MCF 10A (cell line): ENCODE results near the gene ARMC6. TPM values are rescaled to one million over a fixed set of nuclear protein-coding genes. Genes with fewer than 3 reads are reported as not detected.
"Not testable (repeated sequence)": the region's sequence is repeated elsewhere in the genome, so short reads cannot be mapped to it uniquely, and the experiment has no call there.

Source experiments
- BruUV-seq: library from RNA; stranded (reverse); fragments of 400-500 nt; replicated peaks from 2 replicates; lab custom pipeline; 2021; lab: Mats Ljungman, UMichigan
- CTCF ChIA-PET: fragments of 300-600 bp; sonication (Branson Sonifier 250); formaldehyde crosslinking; extraction: SDS; loops from one replicate; lab custom pipeline; 2021; ENCODE audit warnings: antibody characterized with exemption, inconsistent platforms; lab: Yijun Ruan, JAX
- POLR2A ChIA-PET: fragments of 300-600, 350-650 bp; sonication (Branson Sonifier 250); formaldehyde crosslinking; extraction: SDS; loops from one replicate; lab custom pipeline; 2020; ENCODE audit warnings: antibody characterized with exemption, inconsistent platforms; lab: Yijun Ruan, JAX
- DNase-seq: peaks from one replicate; pipeline ENCODE4 v3.0.0-alpha.2; 2018; ENCODE audit not compliant: unreplicated experiment
- H3K27ac Mint-ChIP-seq: one replicate; pipeline ENCODE4 v1.8.0; 2022; ENCODE audit warnings: mild to moderate bottlenecking, low read depth, mixed read lengths; ENCODE audit not compliant: unreplicated experiment
- H3K27me3 Mint-ChIP-seq: one replicate; pipeline ENCODE4 v1.8.0; 2022; ENCODE audit warnings: mixed read lengths; ENCODE audit not compliant: insufficient read depth, unreplicated experiment
- H3K36me3 Mint-ChIP-seq: one replicate; pipeline ENCODE4 v1.8.0; 2022; ENCODE audit warnings: mild to moderate bottlenecking, moderate library complexity, mixed read lengths; ENCODE audit not compliant: insufficient read depth, unreplicated experiment
- H3K4me1 Mint-ChIP-seq: one replicate; pipeline ENCODE4 v1.8.0; 2022; ENCODE audit warnings: mixed read lengths; ENCODE audit not compliant: insufficient read depth, unreplicated experiment
- H3K4me3 Mint-ChIP-seq: one replicate; pipeline ENCODE4 v1.8.0; 2022; ENCODE audit warnings: mild to moderate bottlenecking, moderate library complexity, mixed read lengths; ENCODE audit not compliant: unreplicated experiment
- H3K9me3 Mint-ChIP-seq: one replicate; pipeline ENCODE4 v1.8.0; 2022; ENCODE audit warnings: mixed read lengths; ENCODE audit not compliant: unreplicated experiment
- CTCF ChIP-seq: fragments of 200-600 bp; IDR thresholded peaks from one replicate; pipeline ENCODE4 v1.8.0; 2022; ENCODE audit warnings: antibody characterized with exemption, mild to moderate bottlenecking; ENCODE audit not compliant: unreplicated experiment
- intact Hi-C: fragments of 100-400 bp; cut with micrococcal nuclease; formaldehyde crosslinking; loops from 2 replicates; pipeline ENCODE4 v1.14.1; 2022
- total RNA-seq: library from RNA; stranded (reverse); gene quantifications from 2 replicates; pipeline ENCODE4 v1.2.3, GENCODE V29; 2022

ARMC6 gene
- total RNA-seq, 1 experiment from 2014 or later, result 37.1 TPM

DNA sequence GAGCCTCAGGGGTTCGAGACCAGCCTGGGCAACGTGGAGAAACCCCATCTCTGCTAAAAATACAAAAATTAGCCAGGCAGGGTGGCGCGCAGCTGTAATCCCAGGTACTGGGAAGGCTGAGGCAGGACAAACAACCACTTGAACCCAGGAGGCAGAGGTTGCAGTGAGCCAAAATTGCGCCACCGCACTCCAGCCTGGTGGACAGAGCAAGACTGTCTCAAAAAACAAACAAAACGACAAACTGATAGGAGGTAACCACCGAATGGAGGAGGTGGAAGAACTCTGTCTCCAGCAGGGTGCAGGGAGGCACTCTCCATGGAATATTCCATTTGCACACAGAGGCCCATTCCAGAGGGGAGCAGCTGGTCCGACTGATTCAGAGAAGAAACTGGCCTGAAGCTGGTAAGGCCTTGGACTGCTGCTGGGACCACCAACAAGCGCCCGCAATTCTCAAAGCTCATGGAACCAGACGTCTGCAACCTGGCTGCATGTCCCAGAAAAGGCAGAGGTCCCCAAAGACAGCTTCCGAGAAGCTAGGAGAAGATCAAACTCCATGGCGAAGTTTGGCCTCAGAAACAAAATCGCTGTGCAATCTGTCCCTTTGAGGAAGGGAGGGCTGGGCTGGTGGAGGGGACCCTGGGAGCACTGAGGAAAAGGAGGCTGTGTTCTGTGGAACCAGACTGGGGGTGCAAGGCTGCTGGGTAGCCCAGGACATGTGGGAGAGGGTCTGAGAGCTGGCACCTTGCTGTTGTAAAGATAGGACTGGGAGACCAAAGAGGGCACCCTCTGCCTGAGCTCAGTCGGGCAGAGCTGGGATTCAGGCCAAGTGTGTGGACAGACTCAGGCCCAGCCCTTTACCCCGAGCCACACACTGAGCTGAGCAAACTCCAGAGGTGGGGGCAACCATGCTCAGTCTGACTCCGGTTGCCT lies 65.6 kb downstream of the ARMC6 start:
- BruUV-seq, result no TSS peak
- no peaks in the 10 kb centered on the region for H3K4me1 Mint-ChIP-seq
- no peak overlapping the region for H3K27ac Mint-ChIP-seq
- POLR2A ChIA-PET, result interaction anchor here (1.9 kb wide), 1 partner anchor 13 kb away, joined by 4 read pairs; no protein-coding TSS in a partner anchor
- H3K9me3 Mint-ChIP-seq, result no peaks in the 10 kb centered on the region
- intact Hi-C loops, result no loop called here
- DNase-seq, result no peak
- H3K27me3 Mint-ChIP-seq, result no peaks in the 10 kb centered on the region
- TF ChIP-seq CTCF, result no peak
- H3K4me3 Mint-ChIP-seq, result no peak overlapping the region
- CTCF ChIA-PET, result interaction anchor here (0.8 to 2.3 kb wide), 2 partner anchors 17 to 22 kb away, joined by 3 to 6 read pairs; no protein-coding TSS in a partner anchor
- no peaks in the 10 kb centered on the region for H3K36me3 Mint-ChIP-seq

DNA sequence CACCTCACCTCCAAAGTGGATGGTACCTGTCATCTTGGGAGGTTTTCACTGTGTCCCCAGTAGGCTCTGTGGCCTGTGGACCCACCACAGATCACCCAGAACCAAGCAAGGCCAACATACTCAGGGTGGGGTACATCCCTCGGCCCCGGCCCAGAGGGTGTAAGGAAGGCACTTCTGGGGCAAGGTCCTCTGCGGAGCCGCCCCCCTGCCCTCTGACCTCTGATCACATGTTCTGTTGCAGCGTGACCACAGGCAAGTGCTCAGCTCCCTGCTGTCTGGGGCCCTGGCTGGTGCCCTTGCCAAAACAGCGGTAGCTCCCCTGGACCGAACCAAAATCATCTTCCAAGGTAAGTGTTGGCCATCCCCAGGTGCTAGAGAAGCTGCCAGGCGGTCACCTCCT lies 68.1 kb downstream of the ARMC6 start:
- intact Hi-C loops, result no loop called here
- DNase-seq, result no peak
- no peaks in the 10 kb centered on the region for H3K36me3 Mint-ChIP-seq
- no peak overlapping the region for H3K27ac Mint-ChIP-seq
- no peaks in the 10 kb centered on the region for H3K4me1 Mint-ChIP-seq
- TF ChIP-seq CTCF, result no peak
- no peak overlapping the region for H3K4me3 Mint-ChIP-seq
- no peaks in the 10 kb centered on the region for H3K9me3 Mint-ChIP-seq
- ChIA-PET CTCF (no interaction called here), POLR2A (no interaction called here)
- no peaks in the 10 kb centered on the region for H3K27me3 Mint-ChIP-seq
- no TSS peak for BruUV-seq

GRCh38 chr19:19102566-19102965 lies 69.2 kb downstream of the ARMC6 start:
- H3K27ac Mint-ChIP-seq, H3K9me3 Mint-ChIP-seq, CTCF ChIA-PET, DNase-seq, H3K4me3 Mint-ChIP-seq, H3K4me1 Mint-ChIP-seq, intact Hi-C loops, H3K36me3 Mint-ChIP-seq, BruUV-seq, H3K27me3 Mint-ChIP-seq: not testable (repeated sequence)
- POLR2A ChIA-PET, result interaction anchor here (0.7 kb wide), 1 partner anchor 431 kb away, joined by 3 read pairs; no protein-coding TSS in a partner anchor

DNA sequence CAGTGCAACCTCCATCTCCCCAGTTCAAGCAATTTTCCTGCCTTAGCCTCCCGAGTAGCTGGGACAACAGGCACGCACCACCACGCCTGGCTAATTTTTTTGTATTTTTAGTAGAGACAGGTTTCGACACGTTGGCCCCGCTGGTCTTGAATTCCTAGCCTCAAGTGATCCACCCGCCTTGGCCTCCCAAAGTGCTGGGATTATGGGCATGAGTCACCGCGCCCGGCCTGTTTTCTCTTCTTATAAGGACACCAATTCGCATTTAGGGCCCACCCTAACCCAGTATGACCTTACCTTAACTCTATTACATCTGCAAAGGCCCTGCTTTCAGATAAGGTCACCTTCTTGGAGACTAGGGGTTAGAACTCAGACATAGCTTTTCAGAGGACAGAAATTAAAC lies 69.8 kb downstream of the ARMC6 start:
- H3K9me3 Mint-ChIP-seq, result no peaks in the 10 kb centered on the region
- ChIA-PET CTCF (no interaction called here), POLR2A (no interaction called here)
- TF ChIP-seq CTCF, result no peak
- no peaks in the 10 kb centered on the region for H3K4me1 Mint-ChIP-seq
- DNase-seq, result no peak
- no peak overlapping the region for H3K27ac Mint-ChIP-seq
- no TSS peak for BruUV-seq
- H3K36me3 Mint-ChIP-seq, result peaks cover 6% of the 10 kb centered on the region
- no peak overlapping the region for H3K4me3 Mint-ChIP-seq
- no peaks in the 10 kb centered on the region for H3K27me3 Mint-ChIP-seq
- intact Hi-C loops, result no loop called here
